K562 (cell line): ENCODE data around the gene OGDH. TPM values are rescaled to one million over a fixed set of nuclear protein-coding genes. Genes with fewer than 3 reads are reported as not detected.

Experiments
- ATAC-seq: fragments of 200-7000 bp; cut with Tn5 transposase; 3 replicates; pipeline ENCODE4 v1.9.1; 2020; ENCODE audit warnings: moderate library complexity
- BruUV-seq: library from RNA; stranded (reverse); fragments of 400-500 nt; replicated peaks from 2 replicates; lab custom pipeline; 2021; lab: Mats Ljungman, UMichigan
- CTCF ChIA-PET: fragments of 300-600 bp; formaldehyde crosslinking; extraction: SDS; loops from one replicate; lab custom pipeline; 2021; ENCODE audit warnings: low intra/inter-chr PET ratio; lab: Yijun Ruan, JAX
- POLR2A ChIA-PET: fragments of 300-600, 350-650 bp; sonication (Branson Sonifier 250); formaldehyde crosslinking; extraction: SDS; loops from one replicate; lab custom pipeline; 2021; ENCODE audit warnings: antibody characterized with exemption, inconsistent platforms; lab: Yijun Ruan, JAX
- DNase-seq, 4 experiments: peaks; one replicate each; pipeline versions ENCODE4 v3.0.0 to v3.0.0-alpha.2; 2011 to 2018; ENCODE audit warnings: low spot score in 3 of 4, mixed read lengths in 3 of 4; ENCODE audit errors: extremely low read depth in 1 of 4
- FAIRE-seq: peaks from 2 replicates; lab custom pipeline; 2011; peaks lifted over from hg19 to GRCh38; lab: Jason Lieb, UNC
- H2AFZ ChIP-seq: 2 replicates; pipeline ENCODE4 v1.6.0; 2011; ENCODE audit warnings: low read depth, low read length, control low read depth, inconsistent platforms
- H3K27ac ChIP-seq: fragments of 200-600 bp; 3 replicates; pipeline ENCODE4 v1.8.0; 2011; ENCODE audit warnings: low read depth, mild to moderate bottlenecking, control low read depth, inconsistent platforms, low read length, moderate library complexity, mixed read lengths; ENCODE audit errors: extremely low read depth
- H3K27me3 ChIP-seq, 2 experiments: fragments of 300-600 bp in 1 of 2; 2 replicates in 1 of 2; 3 replicates in 1 of 2; pipeline versions ENCODE4 v1.6.0 to v1.8.0; 2011; ENCODE audit warnings: inconsistent platforms in 2 of 2, low read length in 2 of 2, mild to moderate bottlenecking in 1 of 2, mixed read lengths in 1 of 2, moderate library complexity in 1 of 2; ENCODE audit not compliant: control insufficient read depth in 2 of 2, insufficient read depth in 2 of 2
- H3K36me3 ChIP-seq: fragments of 300-600 bp; 3 replicates; pipeline ENCODE4 v1.8.0; 2011; ENCODE audit warnings: mild to moderate bottlenecking, low read length, inconsistent platforms; ENCODE audit not compliant: control insufficient read depth, insufficient read depth
- H3K4me1 ChIP-seq, 2 experiments: fragments of 200-600 bp in 1 of 2; replicated peaks in 1 of 2; 2 replicates in 1 of 2; 3 replicates in 1 of 2; pipeline versions ENCODE4 v1.5.1 to v1.8.0; 2011; ENCODE audit warnings: inconsistent platforms in 2 of 2, low read length in 2 of 2, mild to moderate bottlenecking in 1 of 2, mixed read lengths in 1 of 2, moderate library complexity in 1 of 2; ENCODE audit not compliant: control insufficient read depth in 2 of 2, insufficient read depth in 2 of 2
- H3K4me2 ChIP-seq: 2 replicates; pipeline ENCODE4 v1.6.1; 2011; ENCODE audit warnings: low read length, control low read depth, inconsistent platforms, mixed read lengths; ENCODE audit not compliant: insufficient read depth
- H3K4me3 ChIP-seq: fragments of 200-600 bp; sonication (generic), shearing (Covaris generic); 2 replicates; pipeline ENCODE4 v1.5.1; 2016; ENCODE audit warnings: control low read depth, inconsistent platforms
- H3K79me2 ChIP-seq: fragments of 200-600 bp; 3 replicates; pipeline ENCODE4 v1.8.0; 2011; ENCODE audit warnings: low read length, inconsistent platforms; ENCODE audit not compliant: control insufficient read depth, insufficient read depth
- H3K9ac ChIP-seq, 2 experiments: 2 replicates each; pipeline versions ENCODE4 v1.6.0 to v1.6.1; 2011; ENCODE audit warnings: low read depth in 2 of 2, low read length in 2 of 2, control low read depth in 1 of 2, inconsistent platforms in 1 of 2, mild to moderate bottlenecking in 1 of 2, mixed read lengths in 1 of 2; ENCODE audit not compliant: insufficient read depth in 1 of 2
- H3K9me1 ChIP-seq: one replicate; pipeline ENCODE4 v1.6.0; 2011; ENCODE audit warnings: inconsistent platforms, mild to moderate bottlenecking, low read length, moderate library complexity; ENCODE audit not compliant: control insufficient read depth, insufficient read depth
- H3K9me3 ChIP-seq: replicated peaks from 2 replicates; pipeline ENCODE4 v1.5.1; 2011; ENCODE audit warnings: low read depth, low read length, inconsistent platforms; ENCODE audit not compliant: control insufficient read depth, insufficient read depth
- H4K20me1 ChIP-seq: replicated peaks from 2 replicates; pipeline ENCODE4 v1.6.1; 2011; ENCODE audit warnings: low read length, inconsistent platforms, mixed read lengths; ENCODE audit not compliant: control insufficient read depth, insufficient read depth
- AFF4 ChIP-seq: sonication (generic); formaldehyde crosslinking; IDR thresholded peaks from 2 replicates; pipeline ENCODE4 v1.8.0; 2023; ENCODE audit warnings: mild to moderate bottlenecking, missing genetic modification reagents
- ARID1B ChIP-seq: fragments of 450-650 bp; IDR thresholded peaks from 2 replicates; pipeline ENCODE4 v1.6.1; 2016; ENCODE audit warnings: antibody characterized with exemption, mild to moderate bottlenecking, inconsistent platforms
- ATF3 ChIP-seq, 2 experiments: fragments of 450-650 bp in 1 of 2; sonication (generic) in 1 of 2; formaldehyde crosslinking in 1 of 2; IDR thresholded peaks in 1 of 2; conservative IDR thresholded peaks in 1 of 2; 2 replicates each; pipeline versions ENCODE4 v1.6.1 to v1.8.1; 2016 to 2023; ENCODE audit warnings: mild to moderate bottlenecking in 2 of 2, moderate library complexity in 2 of 2, inconsistent platforms in 1 of 2, missing genetic modification reagents in 1 of 2
- CEBPG ChIP-seq, 3 experiments: fragments of 200-800 bp in 1 of 3; sonication (Bioruptor generic) in 1 of 3; sonication (generic) in 1 of 3; formaldehyde crosslinking in 1 of 3; IDR thresholded peaks in 2 of 3; conservative IDR thresholded peaks in 1 of 3; 2 replicates each; pipeline versions ENCODE4 v1.6.1 to v1.8.0; 2016 to 2022; ENCODE audit warnings: missing compliant biosample characterization in 2 of 3, missing genetic modification characterization in 2 of 3, mild to moderate bottlenecking in 1 of 3, missing genetic modification reagents in 1 of 3
- CXXC5 ChIP-seq: fragments of 250-450 bp; sonication (Bioruptor Pico); IDR thresholded peaks from 2 replicates; pipeline ENCODE4 v1.8.0; 2022; ENCODE audit warnings: inconsistent platforms, mild to moderate bottlenecking, moderate library complexity
- DPF2 ChIP-seq: fragments of 450-650 bp; IDR thresholded peaks from 2 replicates; pipeline ENCODE4 v1.6.1; 2016
- MAFK ChIP-seq: IDR thresholded peaks from 2 replicates; pipeline ENCODE4 v1.6.1; 2011; ENCODE audit warnings: low read length, improper control_type of control experiment
- SIX5 ChIP-seq, 2 experiments: IDR thresholded peaks; 2 replicates each; pipeline ENCODE4 v1.6.1; 2011; ENCODE audit warnings: low read length in 2 of 2, borderline replicate concordance in 1 of 2, low read depth in 1 of 2, mild to moderate bottlenecking in 1 of 2, moderate library complexity in 1 of 2; ENCODE audit not compliant: insufficient read depth in 1 of 2
- TAF7 ChIP-seq: fragments of 450-650 bp; IDR thresholded peaks from 2 replicates; pipeline ENCODE4 v1.6.1; 2016; ENCODE audit warnings: missing genetic modification characterization, missing compliant biosample characterization
- ZKSCAN3 ChIP-seq: fragments of 250-450 bp; sonication (Bioruptor Pico); IDR thresholded peaks from 2 replicates; pipeline ENCODE4 v1.4.0; 2020
- WGBS: fragments of 100-300 bp; shearing (Covaris generic); methylation state at CpG from one replicate; pipeline ENCODE4 v1.1.6; 2016; ENCODE audit warnings: low coverage, mixed read lengths; ENCODE audit not compliant: insufficient coverage; ENCODE audit errors: missing lambda C conversion rate; 5-methylcytosine and 5-hydroxymethylcytosine counted together
- in situ Hi-C: fragments of 300-500 bp; cut with MboI; formaldehyde crosslinking; loops from 4 replicates; pipeline ENCODE4 v1.15.0; 2018; ENCODE audit warnings: inconsistent platforms, mixed read lengths
- intact Hi-C: fragments of 100-400 bp; cut with micrococcal nuclease; formaldehyde crosslinking; loops from 2 replicates; pipeline ENCODE4 v1.14.2; 2022
- polyA plus RNA-seq, 8 experiments: library from polyadenylated mRNA; depleted of rRNA in 4 of 8; stranded (reverse) in 5 of 8; unstranded in 3 of 8; fragments of >200 nt; fragmentation: Nextera tagmentation in 2 of 8; fragmentation: Illumina TruSeq in 1 of 8; extraction: Ambion mirVana in 2 of 8; extraction: Trizol in 1 of 8; gene quantifications; 2 replicates each; pipeline versions ENCODE4 v1.2.1 to v1.2.3, GENCODE V29; 2011 to 2014; ENCODE audit warnings: inconsistent platforms in 1 of 8, missing spikeins in 1 of 8
- total RNA-seq, 7 experiments: library from RNA; depleted of rRNA in 6 of 7; stranded (reverse); fragments of >200 nt in 6 of 7; fragmentation: Illumina TruSeq in 2 of 7; extraction: Trizol in 2 of 7; gene quantifications; 2 replicates each; pipeline versions ENCODE4 v1.2.1 to v1.2.3, GENCODE V29; 2011 to 2021; ENCODE audit warnings: low replicate concordance in 1 of 7
- TF ChIP-seq, protein P1 (sequence below): fragments of 450-650 bp; formaldehyde crosslinking; IDR thresholded peaks from 2 replicates; pipeline ENCODE4 v1.4.0; 2020; ENCODE audit warnings: mild to moderate bottlenecking, moderate library complexity

OGDH gene
- total and polyA plus RNA-seq, 9 of the 15 experiments (the other 6 are each of a cell fraction or from before 2014, with no cell fraction given): 3.1 to 80.3 (median 23.5) TPM

- TF ChIP-seq SIX5 (IDR thresholded peaks at IDR 0.05; ENCODE audit: borderline replicate concordance in 1 of 2, insufficient read depth in 1 of 2, low read depth in 1 of 2, low read length in 2 of 2): no peak
Observed at GRCh38 chr7:44736896-44737295, 130.5 kb downstream of the OGDH start (continued).

DNA sequence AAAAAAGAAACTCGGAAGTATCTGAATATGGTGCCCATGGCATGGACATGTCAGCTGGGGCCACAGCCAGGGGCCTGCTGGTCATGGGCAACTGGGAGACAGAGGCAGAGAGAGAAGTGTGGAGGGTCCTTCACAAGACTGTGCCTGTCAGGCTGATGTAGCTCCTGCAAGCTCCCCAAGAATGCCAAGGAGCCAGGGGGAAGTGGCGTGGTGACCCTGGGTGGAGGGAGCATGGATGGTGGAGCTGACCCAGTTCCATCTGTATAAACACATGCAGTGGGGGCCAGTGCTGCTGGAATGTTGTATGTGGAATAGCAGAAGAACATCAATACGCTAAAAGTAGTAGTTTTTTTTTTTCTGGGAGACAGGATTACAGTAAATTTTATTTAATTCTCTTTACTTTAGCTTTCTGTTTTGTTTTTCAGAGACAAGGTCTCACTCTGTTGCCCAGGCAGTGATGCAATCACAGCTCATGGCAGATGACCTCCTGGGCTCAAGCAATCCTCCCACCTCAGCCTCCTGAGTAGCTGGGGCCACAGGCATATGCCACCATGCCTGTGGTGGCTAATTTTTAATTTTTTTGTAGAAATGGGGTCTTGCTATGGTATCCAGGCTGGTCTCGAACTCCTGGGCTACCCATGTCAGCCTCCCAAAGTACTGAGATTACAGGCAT, 131.8 kb downstream of the OGDH start:
- Histone ChIP-seq H3K79me2 (no peaks in the 10 kb centered on the region), H3K36me3 (no peaks in the 10 kb centered on the region), H3K4me1 (no peaks in the 10 kb centered on the region; a peak in 1 of 5 replicates), H3K4me3 (no peak overlapping the region), H3K9ac (peak overlapping the region in 1 of 2 experiments; percentile 71; a peak in 1 of 4 replicates), H3K27me3 (no peaks in the 10 kb centered on the region), H3K4me2 (no peak overlapping the region), H4K20me1 (no peaks in the 10 kb centered on the region), H2AFZ (no peak overlapping the region), H3K9me1 (no peaks in the 10 kb centered on the region), H3K27ac (no peak overlapping the region), H3K9me3 (no peaks in the 10 kb centered on the region)
- no TSS peak for BruUV-seq
- 43% methylated on average over 3 of the region's 4 CpGs for WGBS
- in situ Hi-C loops: no loop called here
- DNase-seq (no peak), FAIRE-seq (no peak), ATAC-seq (no peak)
- POLR2A ChIA-PET: no interaction called here
- CTCF ChIA-PET: no interaction called here
- intact Hi-C loops: no loop called here
- TF ChIP-seq TAF7 (tag) (no peak), CXXC5 (no peak), CEBPG (CRISPR knock-in tag; IDR thresholded peaks at IDR 0.05) (no peak; the same call in 1 of the 2 replicates), CEBPG (tag; conservative IDR thresholded peaks at IDR 0.05 in 1 of 2, IDR thresholded peaks at IDR 0.05 in 1 of 2) (peak; percentile 32 to 44; a peak in 2 of 4 replicates), ARID1B (no peak), ZKSCAN3 (CRISPR knock-in tag) (no peak), ATF3 (IDR thresholded peaks at IDR 0.05) (peak; percentile 44; the same call in 1 of the 2 replicates), ATF3 (CRISPR knock-in tag; conservative IDR thresholded peaks at IDR 0.05) (no peak), DPF2 (no peak), MAFK (no peak), AFF4 (CRISPR knock-in tag) (no peak)
- TF ChIP-seq, protein P1, sequence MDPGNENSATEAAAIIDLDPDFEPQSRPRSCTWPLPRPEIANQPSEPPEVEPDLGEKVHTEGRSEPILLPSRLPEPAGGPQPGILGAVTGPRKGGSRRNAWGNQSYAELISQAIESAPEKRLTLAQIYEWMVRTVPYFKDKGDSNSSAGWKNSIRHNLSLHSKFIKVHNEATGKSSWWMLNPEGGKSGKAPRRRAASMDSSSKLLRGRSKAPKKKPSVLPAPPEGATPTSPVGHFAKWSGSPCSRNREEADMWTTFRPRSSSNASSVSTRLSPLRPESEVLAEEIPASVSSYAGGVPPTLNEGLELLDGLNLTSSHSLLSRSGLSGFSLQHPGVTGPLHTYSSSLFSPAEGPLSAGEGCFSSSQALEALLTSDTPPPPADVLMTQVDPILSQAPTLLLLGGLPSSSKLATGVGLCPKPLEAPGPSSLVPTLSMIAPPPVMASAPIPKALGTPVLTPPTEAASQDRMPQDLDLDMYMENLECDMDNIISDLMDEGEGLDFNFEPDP: no peak
